ENCODE results near the gene B4GALNT3.
"Not testable (repeated sequence)": the region's sequence is repeated elsewhere in the genome, so short reads cannot be mapped to it uniquely, and the experiment has no call there.

The B4GALNT3 gene

GRCh38 chr12:576615-577110, 116.9 kb downstream of the B4GALNT3 start:
- DNase-seq (ENCODE audit: low read depth in 1 of 2, low spot score in 1 of 2), result no peak
- no peaks in the 10 kb centered on the region for H3K27me3 ChIP-seq (ENCODE audit: insufficient read depth, poor library complexity, severe bottlenecking)
- H3K27ac ChIP-seq (replicated peaks), result peak overlapping the region; percentile 58
- no peak for TF ChIP-seq SPI1 (IDR thresholded peaks at IDR 0.05; ENCODE audit: borderline replicate concordance, low read depth)
- TF ChIP-seq CTCF (IDR thresholded peaks at IDR 0.05; ENCODE audit: insufficient read depth, low read length), result no peak
- TF ChIP-seq GABPA (IDR thresholded peaks at IDR 0.05; ENCODE audit: low read depth), result no peak
- no peak for TF ChIP-seq REST (IDR thresholded peaks at IDR 0.05; ENCODE audit: insufficient replicate concordance, low read depth)
- no peak for TF ChIP-seq POLR2AphosphoS5 (IDR thresholded peaks at IDR 0.05; ENCODE audit: low read depth)
- H3K4me3 ChIP-seq (replicated peaks; ENCODE audit: insufficient read depth, low read length), result no peak overlapping the region

- not testable (repeated sequence) for DNase-seq (ENCODE audit: low read depth in 1 of 2, low spot score in 1 of 2); H3K27me3 ChIP-seq (ENCODE audit: insufficient read depth, poor library complexity, severe bottlenecking); H3K27ac ChIP-seq (replicated peaks); H3K4me3 ChIP-seq (replicated peaks; ENCODE audit: insufficient read depth, low read length)
Observed at GRCh38 chr12:577994-578747, 118.4 kb downstream of the B4GALNT3 start.

- TF ChIP-seq SPI1 (IDR thresholded peaks at IDR 0.05; ENCODE audit: borderline replicate concordance, low read depth) (no peak), CTCF (IDR thresholded peaks at IDR 0.05; ENCODE audit: insufficient read depth, low read length) (no peak), POLR2AphosphoS5 (IDR thresholded peaks at IDR 0.05; ENCODE audit: low read depth) (no peak)
- Histone ChIP-seq H3K27ac (replicated peaks) (no peak overlapping the region), H3K4me3 (replicated peaks; ENCODE audit: insufficient read depth, low read length) (no peak overlapping the region), H3K27me3 (ENCODE audit: insufficient read depth, poor library complexity, severe bottlenecking) (no peaks in the 10 kb centered on the region)
- no peak for DNase-seq (ENCODE audit: low read depth in 1 of 2, low spot score in 1 of 2)
Observed at GRCh38 chr12:578748-579419, 119.1 kb downstream of the B4GALNT3 start.

GRCh38 chr12:579420-580110, 119.8 kb downstream of the B4GALNT3 start:
- DNase-seq (ENCODE audit: low read depth in 1 of 2, low spot score in 1 of 2), result no peak
- TF ChIP-seq POLR2AphosphoS5 (IDR thresholded peaks at IDR 0.05; ENCODE audit: low read depth), result no peak
- no peak for TF ChIP-seq GABPA (IDR thresholded peaks at IDR 0.05; ENCODE audit: low read depth)
- no peak for TF ChIP-seq REST (IDR thresholded peaks at IDR 0.05; ENCODE audit: insufficient replicate concordance, low read depth)
- TF ChIP-seq CTCF (IDR thresholded peaks at IDR 0.05; ENCODE audit: insufficient read depth, low read length), result no peak
- TF ChIP-seq SPI1 (IDR thresholded peaks at IDR 0.05; ENCODE audit: borderline replicate concordance, low read depth), result no peak
- Histone ChIP-seq H3K4me3 (replicated peaks; ENCODE audit: insufficient read depth, low read length) (no peak overlapping the region), H3K27me3 (ENCODE audit: insufficient read depth, poor library complexity, severe bottlenecking) (no peaks in the 10 kb centered on the region), H3K27ac (replicated peaks) (no peak overlapping the region)
